ENCODE results near the gene GRAMD1A.

- no peak for TF ChIP-seq CTCF (IDR thresholded peaks at IDR 0.05)
- TF ChIP-seq POLR2A (IDR thresholded peaks at IDR 0.05) = no peak
Measured at GRCh38 chr19:35066121-35066520, 66.0 kb downstream of the GRAMD1A start.
